Measurements from ENCODE around the gene SMIM8.

Gene SMIM8

GRCh38 chr6:87344731-87345130 is 22.3 kb downstream of the SMIM8 start, which contains the start of gene C6orf163:
TSS of gene C6orf163 (plus strand) at chr6:87344813. CDS start at chr6:87345100, 287 bp downstream.
- no peak for TF ChIP-seq JUND (IDR thresholded peaks at IDR 0.05; ENCODE audit: low read depth)
- in situ Hi-C loops (cut with HindIII; ENCODE audit: low pct_unique_long_range_greater_than_20kb, low sequenced_read_pairs), result no loop called here
- no peak for DNase-seq (ENCODE audit: low read depth in 1 of 2, low spot score in 1 of 2)

GRCh38 chr6:87346700-87347099 is 24.3 kb downstream of the SMIM8 start:
- DNase-seq (ENCODE audit: low read depth in 1 of 2, low spot score in 1 of 2), result no peak
- in situ Hi-C loops (cut with HindIII; ENCODE audit: low pct_unique_long_range_greater_than_20kb, low sequenced_read_pairs), result no loop called here
- no peak for TF ChIP-seq JUND (IDR thresholded peaks at IDR 0.05; ENCODE audit: low read depth)

- TF ChIP-seq JUND (IDR thresholded peaks at IDR 0.05; ENCODE audit: low read depth), result no peak
- no peak for DNase-seq (ENCODE audit: low read depth in 1 of 2, low spot score in 1 of 2)
- in situ Hi-C loops (cut with HindIII; ENCODE audit: low pct_unique_long_range_greater_than_20kb, low sequenced_read_pairs), result no loop called here
These were observed 27.5 kb downstream of the SMIM8 start for GRCh38 chr6:87349896-87350295.

GRCh38 chr6:87350516-87350915 is 28.1 kb downstream of the SMIM8 start:
- in situ Hi-C loops (cut with HindIII; ENCODE audit: low pct_unique_long_range_greater_than_20kb, low sequenced_read_pairs), result no loop called here
- no peak for DNase-seq (ENCODE audit: low read depth in 1 of 2, low spot score in 1 of 2)
- TF ChIP-seq JUND (IDR thresholded peaks at IDR 0.05; ENCODE audit: low read depth), result no peak

- in situ Hi-C loops (cut with HindIII; ENCODE audit: low pct_unique_long_range_greater_than_20kb, low sequenced_read_pairs), result no loop called here
- no peak for TF ChIP-seq JUND (IDR thresholded peaks at IDR 0.05; ENCODE audit: low read depth)
- no peak for DNase-seq (ENCODE audit: low read depth in 1 of 2, low spot score in 1 of 2)
These were observed 29.2 kb downstream of the SMIM8 start for GRCh38 chr6:87351583-87351982.

GRCh38 chr6:87356181-87356580 is 33.8 kb downstream of the SMIM8 start:
- in situ Hi-C loops (cut with HindIII; ENCODE audit: low pct_unique_long_range_greater_than_20kb, low sequenced_read_pairs), result no loop called here
- DNase-seq (ENCODE audit: low read depth in 1 of 2, low spot score in 1 of 2), result no peak
- no peak for TF ChIP-seq JUND (IDR thresholded peaks at IDR 0.05; ENCODE audit: low read depth)

GRCh38 chr6:87357479-87358196 is 35.2 kb downstream of the SMIM8 start:
- no peak for TF ChIP-seq JUND (IDR thresholded peaks at IDR 0.05; ENCODE audit: low read depth)
- DNase-seq (ENCODE audit: low read depth in 1 of 2, low spot score in 1 of 2), result no peak
- in situ Hi-C loops (cut with HindIII; ENCODE audit: low pct_unique_long_range_greater_than_20kb, low sequenced_read_pairs), result no loop called here

- in situ Hi-C loops (cut with HindIII; ENCODE audit: low pct_unique_long_range_greater_than_20kb, low sequenced_read_pairs), result no loop called here
- no peak for DNase-seq (ENCODE audit: low read depth in 1 of 2, low spot score in 1 of 2)
- no peak for TF ChIP-seq JUND (IDR thresholded peaks at IDR 0.05; ENCODE audit: low read depth)
These were observed 42.3 kb downstream of the SMIM8 start for GRCh38 chr6:87364602-87365252.

GRCh38 chr6:87366072-87366827 is 43.9 kb downstream of the SMIM8 start:
- TF ChIP-seq JUND (IDR thresholded peaks at IDR 0.05; ENCODE audit: low read depth), result no peak
- in situ Hi-C loops (cut with HindIII; ENCODE audit: low pct_unique_long_range_greater_than_20kb, low sequenced_read_pairs), result no loop called here
- DNase-seq (ENCODE audit: low read depth in 1 of 2, low spot score in 1 of 2), result no peak

- no peak for TF ChIP-seq JUND (IDR thresholded peaks at IDR 0.05; ENCODE audit: low read depth)
- in situ Hi-C loops (cut with HindIII; ENCODE audit: low pct_unique_long_range_greater_than_20kb, low sequenced_read_pairs), result no loop called here
- DNase-seq (ENCODE audit: low read depth in 1 of 2, low spot score in 1 of 2), result no peak
These were observed 44.5 kb downstream of the SMIM8 start for GRCh38 chr6:87366899-87367298.

GRCh38 chr6:87373377-87373776 is 51.0 kb downstream of the SMIM8 start:
- in situ Hi-C loops (cut with HindIII; ENCODE audit: low pct_unique_long_range_greater_than_20kb, low sequenced_read_pairs), result no loop called here
- DNase-seq (ENCODE audit: low read depth in 1 of 2, low spot score in 1 of 2), result no peak
- TF ChIP-seq JUND (IDR thresholded peaks at IDR 0.05; ENCODE audit: low read depth), result no peak

GRCh38 chr6:87375315-87375714 is 52.9 kb downstream of the SMIM8 start:
- in situ Hi-C loops (cut with HindIII; ENCODE audit: low pct_unique_long_range_greater_than_20kb, low sequenced_read_pairs), result no loop called here
- no peak for TF ChIP-seq JUND (IDR thresholded peaks at IDR 0.05; ENCODE audit: low read depth)
- no peak for DNase-seq (ENCODE audit: low read depth in 1 of 2, low spot score in 1 of 2)

- in situ Hi-C loops (cut with HindIII; ENCODE audit: low pct_unique_long_range_greater_than_20kb, low sequenced_read_pairs), result no loop called here
- no peak for TF ChIP-seq JUND (IDR thresholded peaks at IDR 0.05; ENCODE audit: low read depth)
- DNase-seq (ENCODE audit: low read depth in 1 of 2, low spot score in 1 of 2), result no peak
These were observed 54.3 kb downstream of the SMIM8 start for GRCh38 chr6:87376643-87377042.
